ENCODE measurements around the gene RBM18. TPM values are rescaled to one million over a fixed set of nuclear protein-coding genes. Genes with fewer than 3 reads are reported as not detected.
A peak's percentile ranks its signal among the peaks of the same experiment; 100 is the strongest.

Gene RBM18, protein sequence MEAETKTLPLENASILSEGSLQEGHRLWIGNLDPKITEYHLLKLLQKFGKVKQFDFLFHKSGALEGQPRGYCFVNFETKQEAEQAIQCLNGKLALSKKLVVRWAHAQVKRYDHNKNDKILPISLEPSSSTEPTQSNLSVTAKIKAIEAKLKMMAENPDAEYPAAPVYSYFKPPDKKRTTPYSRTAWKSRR
- polyA plus RNA-seq (ENCODE audit: insufficient read length in 3 of 3), result 10 to 100 TPM; 37.7 to 39.3 (median 37.9) TPM

DNA sequence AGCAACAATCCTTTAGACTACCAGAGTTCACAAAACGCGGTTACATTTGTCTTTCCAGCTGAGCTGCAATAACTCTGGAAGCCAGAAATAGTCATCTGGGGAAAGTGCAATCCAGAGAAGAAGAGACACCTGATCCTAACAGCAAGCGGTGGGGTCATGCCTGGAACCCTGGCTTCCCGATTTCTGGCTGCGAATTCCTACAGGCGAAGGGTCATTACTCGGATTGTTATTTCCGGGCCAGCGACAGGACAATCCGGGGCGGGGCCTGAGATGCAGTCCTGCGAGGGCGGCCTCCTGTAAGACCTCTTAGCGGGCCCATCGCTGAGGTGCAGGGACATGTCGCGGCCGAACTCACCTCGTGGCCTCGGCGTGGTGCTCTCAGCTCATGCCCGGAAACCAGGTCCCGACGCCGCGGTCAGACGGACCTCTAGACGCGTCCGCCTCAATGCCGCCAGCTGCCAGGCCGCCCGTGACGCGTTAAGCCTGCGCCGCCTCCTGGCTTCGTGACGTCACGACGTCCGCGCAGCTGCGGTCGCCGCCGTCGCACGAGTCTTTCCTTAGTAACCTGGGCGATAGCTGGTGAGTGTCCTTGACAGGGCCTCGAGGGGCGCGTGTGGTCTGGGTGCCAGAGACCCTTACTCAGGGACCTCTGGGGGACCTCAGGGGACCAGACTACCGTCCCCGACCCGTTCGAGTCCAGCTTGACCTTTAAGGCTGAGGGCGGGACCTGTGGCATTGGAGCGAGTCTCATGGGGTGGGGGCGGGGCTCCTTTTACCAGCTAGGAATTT is at the start of gene RBM18, which contains the start of gene MRRF:
Gene RBM18 (minus strand): TSS at position 481 of the 789 bp plus-strand sequence. CDS start 3,348 bp downstream, outside the sequence.
Gene MRRF (plus strand): TSS at position 523 of the 789 bp plus-strand sequence. CDS start 6,010 bp downstream, outside the sequence.
- DNase-seq (ENCODE audit: low read depth in 3 of 3, low spot score in 2 of 3), result peak; percentile 85 to 86 (median 85)

DNA sequence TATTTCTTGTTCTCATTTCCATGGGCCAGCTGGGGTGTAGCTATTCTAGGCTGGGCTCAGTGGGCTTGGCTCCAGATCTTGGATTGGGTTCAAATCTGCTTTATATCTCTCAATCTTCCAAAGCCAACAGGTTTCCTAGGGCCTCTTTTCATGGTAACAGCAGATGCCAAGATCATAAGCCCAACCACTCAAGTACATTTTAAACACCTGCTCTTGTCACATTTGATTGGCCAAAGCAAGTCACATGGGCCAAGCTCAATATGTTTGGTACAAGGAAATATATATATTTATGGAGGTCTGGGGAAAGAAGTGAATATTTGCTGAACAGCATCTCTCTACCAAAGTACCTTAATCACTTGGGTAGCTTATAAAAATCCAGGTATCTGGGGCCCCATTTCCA is 49.5 kb upstream of the RBM18 start:
- no peak for DNase-seq (ENCODE audit: low read depth in 3 of 3, low spot score in 2 of 3)

- DNase-seq (ENCODE audit: low read depth in 3 of 3, low spot score in 2 of 3), result no peak
These were observed 45.2 kb upstream of the RBM18 start for GRCh38 chr9:122309861-122310260.

DNA sequence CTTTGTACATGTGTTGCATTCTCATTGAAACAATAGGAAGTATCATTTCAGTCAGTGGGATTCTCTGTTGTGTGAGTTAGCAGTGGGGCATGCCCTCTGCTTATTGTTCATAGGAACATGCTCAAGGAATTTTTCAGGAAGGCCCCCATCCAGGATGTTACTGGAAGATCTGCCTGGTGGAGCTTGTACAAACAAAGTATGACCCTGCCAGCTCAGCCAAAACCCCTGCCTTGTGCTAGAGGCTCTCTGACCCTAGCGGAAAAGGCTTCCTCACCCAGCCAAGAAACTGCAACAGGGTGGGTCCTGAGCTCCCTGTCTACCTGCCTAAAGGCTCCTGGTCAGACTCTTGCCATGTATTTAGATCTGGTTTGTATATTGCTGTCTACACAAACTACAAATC is 43.3 kb upstream of the RBM18 start:
- DNase-seq (ENCODE audit: low read depth in 3 of 3, low spot score in 2 of 3), result no peak

- no peak for DNase-seq (ENCODE audit: low read depth in 3 of 3, low spot score in 2 of 3)
These were observed 42.4 kb upstream of the RBM18 start for GRCh38 chr9:122307061-122307460.

DNA sequence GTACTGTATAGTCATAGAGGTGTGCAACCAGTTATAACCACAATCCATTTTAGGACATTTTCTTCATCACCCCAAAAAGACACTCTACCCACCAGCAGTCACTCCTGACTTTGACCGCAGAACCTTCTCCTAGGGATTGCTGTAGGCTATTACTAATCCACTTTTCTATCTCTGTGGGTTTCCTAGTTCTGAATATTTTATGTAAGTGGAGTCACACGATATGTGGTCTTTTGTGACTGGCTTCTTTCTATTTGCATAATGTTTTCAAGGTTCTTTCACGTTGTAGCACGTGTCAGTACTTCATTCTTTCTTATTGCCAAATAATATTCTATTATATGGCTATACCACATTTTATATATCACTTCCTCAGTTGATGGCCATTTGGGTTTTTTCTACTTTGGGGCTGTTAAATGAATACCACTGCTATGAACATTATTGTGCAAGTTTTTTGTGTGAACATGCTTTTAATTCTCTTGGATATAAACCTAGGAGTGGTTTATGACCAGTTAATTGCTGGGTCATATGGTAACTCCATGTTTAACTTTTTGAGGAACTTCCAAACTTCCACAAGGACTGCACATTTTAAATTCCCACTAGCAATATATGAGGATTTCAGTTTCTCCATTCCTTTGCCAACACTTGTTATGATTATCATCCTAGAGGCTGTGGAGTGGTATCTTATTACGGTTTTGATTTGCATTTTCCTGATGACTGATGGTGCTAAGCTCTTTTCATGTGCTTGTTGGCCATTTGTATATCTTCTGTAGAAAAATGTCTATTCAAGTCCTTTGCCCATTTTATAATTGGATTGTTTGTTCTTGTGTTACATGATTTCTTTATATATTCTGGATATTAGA is 37.8 kb upstream of the RBM18 start:
- DNase-seq (ENCODE audit: low read depth in 3 of 3, low spot score in 2 of 3), result no peak

GRCh38 chr9:122297512-122297911 is 32.9 kb upstream of the RBM18 start:
- DNase-seq (ENCODE audit: low read depth in 3 of 3, low spot score in 2 of 3), result no peak

GRCh38 chr9:122294531-122294930 is 29.9 kb upstream of the RBM18 start:
- no peak for DNase-seq (ENCODE audit: low read depth in 3 of 3, low spot score in 2 of 3)

- DNase-seq (ENCODE audit: low read depth in 3 of 3, low spot score in 2 of 3), result no peak
These were observed 26.8 kb upstream of the RBM18 start for GRCh38 chr9:122291458-122291857.

DNA sequence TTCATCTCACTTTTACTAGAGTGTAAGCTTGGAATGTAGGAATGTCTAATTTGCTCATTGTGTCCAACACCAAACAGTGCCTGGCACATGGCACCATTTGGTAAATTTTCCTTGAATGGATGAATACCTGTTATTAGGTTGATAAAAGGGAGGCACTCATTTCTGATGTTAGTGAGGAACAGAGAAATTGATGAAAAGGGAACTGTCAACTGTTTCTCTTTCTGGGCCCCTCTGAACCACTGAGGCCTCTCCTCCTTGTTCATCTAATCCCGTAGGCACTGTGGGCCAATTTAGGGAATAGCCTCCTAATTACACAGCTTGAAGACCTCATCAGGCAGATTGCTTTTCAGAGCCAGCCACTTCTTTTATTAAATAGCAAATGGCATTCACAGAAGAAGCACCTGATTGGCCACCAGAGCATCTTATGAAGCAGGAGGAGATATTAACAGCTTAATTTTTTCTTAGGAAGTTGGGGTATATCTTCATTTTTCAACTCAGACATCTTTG is 22.6 kb upstream of the RBM18 start:
- no peak for DNase-seq (ENCODE audit: low read depth in 3 of 3, low spot score in 2 of 3)

DNA sequence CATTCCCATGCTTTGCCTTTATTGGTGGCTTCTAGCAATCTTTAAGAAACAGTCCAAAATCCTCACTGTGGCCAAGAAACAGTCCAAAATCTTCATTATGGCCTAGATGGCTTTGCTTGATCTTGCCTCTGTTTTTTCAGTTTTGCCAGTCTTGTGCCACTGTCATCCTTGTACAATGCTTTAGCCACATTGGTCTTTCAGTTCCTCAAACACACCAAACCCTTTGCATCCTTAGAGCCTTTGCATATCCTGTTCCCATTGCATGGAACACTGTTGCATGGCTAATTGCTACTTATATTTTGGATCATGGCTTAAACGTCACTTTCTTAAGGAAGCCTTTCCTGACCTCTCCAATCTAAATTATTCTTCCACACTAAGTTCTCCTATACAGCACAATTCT is 22.1 kb upstream of the RBM18 start:
- DNase-seq (ENCODE audit: low read depth in 3 of 3, low spot score in 2 of 3), result no peak

DNA sequence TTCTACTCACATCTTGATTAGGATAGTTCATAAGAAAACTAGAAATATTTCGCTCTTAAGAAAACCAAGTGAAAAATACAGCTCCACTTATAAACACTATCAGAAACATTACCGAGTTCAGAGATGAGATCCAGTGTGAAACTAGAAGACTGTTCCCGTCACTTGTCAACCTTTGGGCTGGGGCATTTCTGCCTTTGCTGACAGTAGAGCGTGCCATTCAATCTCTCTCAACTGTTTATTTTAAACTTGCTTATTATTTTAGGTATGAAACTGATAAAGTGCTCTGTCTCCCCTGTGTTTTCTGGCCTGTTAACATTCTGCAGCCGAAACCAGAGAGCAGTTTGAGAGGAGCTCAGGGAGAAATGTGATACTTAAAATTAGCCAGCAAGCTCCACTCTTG is 16.7 kb upstream of the RBM18 start:
- no peak for DNase-seq (ENCODE audit: low read depth in 3 of 3, low spot score in 2 of 3)

- DNase-seq (ENCODE audit: low read depth in 3 of 3, low spot score in 2 of 3), result no peak
These were observed 12.8 kb upstream of the RBM18 start for GRCh38 chr9:122277285-122277897.

- DNase-seq (ENCODE audit: low read depth in 3 of 3, low spot score in 2 of 3), result no peak
These were observed 11.5 kb upstream of the RBM18 start for GRCh38 chr9:122276096-122276495.

GRCh38 chr9:122274055-122274454 is 9.4 kb upstream of the RBM18 start:
- no peak for DNase-seq (ENCODE audit: low read depth in 3 of 3, low spot score in 2 of 3)

GRCh38 chr9:122268041-122268814 is 3.6 kb upstream of the RBM18 start:
- no peak for DNase-seq (ENCODE audit: low read depth in 3 of 3, low spot score in 2 of 3)

GRCh38 chr9:122265149-122265915 is 692 bp upstream of the RBM18 start:
- peak in 1 of 3 donors; percentile 16 for DNase-seq (ENCODE audit: low read depth in 3 of 3, low spot score in 2 of 3)

DNA sequence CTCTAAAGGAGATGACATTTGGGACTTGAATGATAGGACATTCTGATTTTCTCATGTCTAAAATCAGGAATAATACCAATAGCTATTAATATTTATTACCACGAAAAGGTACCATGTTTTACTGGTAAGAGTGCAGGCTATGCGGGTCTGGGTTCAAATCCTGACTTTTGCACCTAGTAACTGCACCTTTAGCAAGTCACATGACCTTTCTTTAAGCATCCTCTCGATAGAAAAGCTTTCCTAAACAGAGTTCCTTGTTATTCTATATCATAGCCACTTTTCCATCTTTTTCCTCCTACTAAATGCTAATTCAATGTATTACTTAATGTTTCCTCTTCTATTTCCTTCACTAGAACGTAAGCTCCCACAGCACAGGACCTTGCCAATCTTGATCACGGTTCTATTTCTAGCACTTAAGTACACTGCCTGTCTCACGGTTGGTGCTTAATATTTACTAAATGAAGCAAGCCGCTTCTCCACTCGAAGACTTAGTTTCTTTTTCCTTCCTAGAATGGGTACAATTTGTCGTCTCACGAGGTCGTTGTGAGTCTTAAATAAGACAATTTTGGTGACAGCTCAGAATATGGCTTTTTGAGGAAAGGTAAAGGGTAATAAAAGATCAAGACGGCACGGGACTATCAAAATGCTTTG is 816 bp downstream of the RBM18 start:
- no peak for DNase-seq (ENCODE audit: low read depth in 3 of 3, low spot score in 2 of 3)
